Right kidney (tissue), 1 donor: ENCODE results near the gene HDAC4.

ENCODE experiments used
- DNase-seq: peaks from one replicate; pipeline ENCODE4 v3.0.0-alpha.2; 2016

Gene HDAC4

DNA sequence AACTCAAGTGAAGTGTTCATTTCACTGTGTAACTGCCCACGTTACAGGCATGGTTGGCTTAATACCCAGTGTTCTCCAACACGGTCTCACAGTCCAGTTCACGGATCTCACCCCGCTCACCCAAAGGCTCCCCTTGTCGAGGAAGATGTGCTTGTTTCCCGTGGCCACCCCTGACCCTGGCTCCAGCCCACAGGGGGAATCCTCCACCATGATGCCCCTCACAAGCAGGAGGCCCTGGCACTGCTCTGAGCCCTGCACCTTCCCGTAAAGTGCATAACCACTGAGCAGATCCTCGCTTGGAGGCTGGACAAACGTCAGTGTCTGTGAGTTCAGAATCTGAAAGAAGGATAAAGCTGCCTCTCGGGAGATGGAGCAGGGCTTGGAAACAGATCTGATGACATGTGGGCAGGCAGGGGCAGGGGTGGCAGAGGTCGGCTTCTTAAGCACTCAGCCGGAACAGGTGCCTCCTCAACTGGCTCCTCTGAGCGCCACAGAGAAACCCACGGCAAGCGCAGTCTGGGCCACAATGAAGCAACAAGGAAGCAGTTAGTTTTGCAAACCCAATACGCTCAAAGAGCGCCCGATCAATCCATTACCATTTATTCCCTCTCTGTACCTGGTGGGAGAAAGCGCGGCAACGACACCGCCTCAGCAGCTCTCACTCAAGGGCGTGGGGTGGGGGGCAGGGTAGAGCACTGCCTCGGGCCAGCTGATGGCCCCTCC, 17.6 kb downstream of the HDAC4 start:
- DNase-seq: no peak

DNA sequence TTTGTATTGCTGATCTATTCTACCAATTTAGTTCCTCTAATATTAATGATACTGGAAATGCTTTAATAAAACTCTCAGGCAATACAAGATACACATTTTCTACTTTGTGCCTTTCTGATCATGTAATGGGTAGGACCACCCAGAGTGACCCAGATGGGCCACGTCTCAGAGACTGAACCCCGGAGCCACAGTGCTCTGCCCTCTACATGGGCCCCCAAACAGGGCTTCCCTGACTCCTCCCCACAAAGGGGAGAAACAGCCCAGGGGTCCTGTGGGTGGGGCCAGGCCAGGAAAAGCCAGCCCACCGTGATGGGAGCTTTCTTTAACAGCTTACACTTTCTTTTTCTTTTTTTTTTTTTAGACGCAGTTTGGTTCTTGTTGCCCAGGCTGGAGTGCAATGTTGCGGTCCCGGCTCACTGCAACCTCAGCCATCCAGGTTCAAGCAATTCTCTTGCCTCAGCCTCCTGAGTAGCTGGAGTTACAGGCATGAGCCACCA, 18.4 kb downstream of the HDAC4 start:
- no peak for DNase-seq

DNA sequence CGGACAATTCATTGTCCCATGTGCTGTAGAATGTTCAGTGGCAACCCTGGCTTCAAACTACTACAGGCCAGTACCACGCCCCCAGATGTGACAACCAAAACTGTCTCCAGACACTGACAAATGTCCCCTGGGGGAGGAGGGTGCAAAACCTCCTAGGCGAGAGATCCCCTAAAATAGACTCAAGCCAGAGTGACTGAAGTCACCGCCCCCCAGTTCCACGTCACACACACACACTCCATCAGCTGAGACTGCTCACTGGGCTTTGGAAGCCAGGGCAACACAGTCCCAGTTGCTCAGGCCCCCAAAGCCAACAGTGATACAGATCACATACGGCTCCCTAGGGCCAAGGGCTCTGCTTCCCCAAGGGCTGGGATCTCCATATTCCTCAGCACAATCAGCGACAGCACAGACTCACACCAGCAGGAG, 19.1 kb downstream of the HDAC4 start:
- no peak for DNase-seq

DNA sequence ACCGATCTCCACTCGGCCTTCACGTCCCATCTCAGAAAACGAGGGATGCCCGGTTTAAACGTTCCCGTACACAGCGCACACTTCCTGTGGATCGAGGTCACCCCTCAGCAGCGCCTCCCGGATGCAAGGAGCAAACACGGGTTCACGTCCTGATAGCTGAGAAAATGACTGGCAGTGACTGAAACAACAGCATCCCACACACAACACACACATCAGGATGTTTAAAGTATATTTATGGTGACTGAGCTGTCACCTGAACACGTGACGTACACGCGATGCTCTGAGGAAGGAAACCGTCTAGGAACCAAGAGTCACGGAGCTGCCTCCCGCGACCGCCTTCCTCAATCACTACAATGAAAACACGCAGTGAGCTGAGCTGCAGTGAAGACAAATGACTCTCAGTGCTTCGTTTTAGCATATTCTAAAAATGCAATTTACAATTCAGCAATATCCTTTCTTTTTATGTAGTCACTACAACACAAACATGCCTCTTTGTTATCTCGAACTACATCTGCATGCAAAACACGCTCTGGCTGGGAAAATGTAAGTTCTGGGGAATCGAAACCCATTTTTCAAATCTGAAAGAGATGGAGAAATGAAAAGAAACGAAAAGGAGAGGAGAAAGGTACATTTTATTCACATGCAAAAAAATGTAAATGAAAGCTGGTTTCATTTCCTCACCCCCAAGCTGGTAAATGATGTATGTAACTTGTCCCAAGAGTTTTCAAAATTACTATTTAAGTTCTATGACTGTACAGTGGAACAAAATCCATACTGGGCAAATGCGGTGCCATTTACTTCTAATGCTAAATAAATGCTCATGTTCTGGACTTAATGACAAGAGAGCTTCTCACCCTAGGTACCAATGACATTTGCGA, 19.8 kb downstream of the HDAC4 start:
- no peak for DNase-seq

GRCh38 chr2:239379641-239380170, 21.1 kb downstream of the HDAC4 start:
- DNase-seq: no peak

- DNase-seq: no peak
Observed at GRCh38 chr2:239378918-239379640, 21.7 kb downstream of the HDAC4 start.

DNA sequence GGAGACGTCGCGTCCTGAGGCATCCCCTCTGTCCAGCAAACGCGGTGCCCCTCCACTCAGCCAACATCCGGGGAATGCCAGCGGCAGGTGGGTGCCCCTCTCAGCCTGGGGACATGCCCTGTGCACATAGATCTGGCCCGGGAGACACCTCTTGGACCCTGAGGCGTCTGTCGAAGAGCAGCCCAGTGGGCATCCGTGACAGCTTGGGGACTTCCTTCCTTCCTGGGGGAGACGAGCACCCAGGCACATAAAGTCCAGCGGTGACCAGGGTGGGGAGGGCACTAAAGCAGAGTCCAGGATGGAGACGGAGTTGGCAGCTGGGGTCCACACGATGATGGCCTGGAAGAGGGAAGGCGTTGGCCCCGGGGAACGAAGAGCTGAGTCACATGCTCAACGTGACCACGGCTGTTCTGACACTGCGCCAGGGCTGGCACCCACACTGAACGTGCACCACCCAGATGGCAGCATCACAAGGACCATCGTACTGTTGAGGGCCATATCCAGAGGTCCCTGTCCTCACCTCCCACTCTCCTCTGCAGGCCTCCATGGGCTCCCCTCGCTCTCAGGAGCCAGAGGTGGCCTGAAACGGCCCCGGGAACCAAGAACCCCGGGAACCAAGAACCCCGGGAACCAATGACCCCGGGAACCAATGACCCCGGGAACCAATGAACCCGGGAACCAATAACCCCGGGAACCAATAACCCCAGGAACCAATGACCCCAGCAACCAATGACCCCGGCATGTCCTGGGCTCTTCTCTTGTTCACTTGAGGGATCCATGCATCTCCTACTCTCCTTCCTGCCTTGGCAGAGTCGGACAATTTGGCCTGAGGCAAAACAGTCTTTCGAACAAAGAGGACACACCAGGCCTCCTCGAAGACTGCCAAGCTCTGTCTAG, 22.6 kb downstream of the HDAC4 start:
- no peak for DNase-seq

DNA sequence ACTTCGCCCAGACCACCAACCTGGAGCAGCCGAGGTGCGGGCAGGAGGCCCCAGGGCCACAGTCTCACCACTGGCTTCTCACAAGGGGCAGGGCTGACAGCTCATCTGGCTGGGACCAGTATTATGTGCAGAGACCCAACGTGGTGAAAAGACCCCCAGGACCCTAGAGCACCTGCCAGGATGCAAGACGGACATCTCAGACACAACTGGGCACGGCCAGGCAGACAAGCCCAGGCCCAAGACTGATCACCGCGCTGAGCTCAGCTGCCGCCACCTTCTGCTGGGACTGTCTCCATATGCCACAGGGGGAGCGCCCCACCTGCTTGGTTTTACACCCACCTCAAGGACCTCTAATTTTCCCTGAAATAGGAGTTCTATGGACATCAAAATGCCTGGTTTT, 23.2 kb downstream of the HDAC4 start:
- DNase-seq: no peak

DNA sequence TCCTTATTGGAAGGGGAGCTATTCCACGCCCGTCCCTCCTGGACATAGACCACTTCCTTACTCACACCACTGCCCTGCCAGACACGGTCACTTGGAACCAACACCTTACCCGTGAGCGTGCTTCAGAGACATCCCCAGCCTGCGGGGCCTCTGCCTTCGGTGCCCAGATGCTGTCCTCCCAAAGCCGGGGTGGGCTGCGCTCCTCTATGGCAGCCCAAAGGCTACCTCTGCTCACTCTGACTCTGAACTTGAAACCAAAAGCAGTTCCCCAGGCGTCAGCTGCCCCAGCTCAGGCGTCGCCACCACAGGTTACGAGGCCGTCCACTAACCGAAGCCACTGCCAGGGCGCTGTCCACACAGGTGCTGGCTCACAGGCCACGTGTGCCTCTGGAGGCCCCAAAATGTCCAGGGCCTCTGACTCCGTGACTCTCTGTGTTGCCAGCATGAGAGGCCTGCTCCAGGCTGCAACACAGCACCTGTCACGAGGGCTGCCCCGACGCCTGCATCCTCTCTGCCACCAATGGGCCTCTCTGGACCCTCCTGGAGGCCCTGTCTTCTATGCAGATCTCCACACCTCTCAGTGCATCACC, 23.8 kb downstream of the HDAC4 start:
- no peak for DNase-seq

- DNase-seq: no peak
Observed at GRCh38 chr2:239376351-239376750, 24.5 kb downstream of the HDAC4 start.

GRCh38 chr2:239375278-239376061, 25.4 kb downstream of the HDAC4 start:
- DNase-seq: no peak

DNA sequence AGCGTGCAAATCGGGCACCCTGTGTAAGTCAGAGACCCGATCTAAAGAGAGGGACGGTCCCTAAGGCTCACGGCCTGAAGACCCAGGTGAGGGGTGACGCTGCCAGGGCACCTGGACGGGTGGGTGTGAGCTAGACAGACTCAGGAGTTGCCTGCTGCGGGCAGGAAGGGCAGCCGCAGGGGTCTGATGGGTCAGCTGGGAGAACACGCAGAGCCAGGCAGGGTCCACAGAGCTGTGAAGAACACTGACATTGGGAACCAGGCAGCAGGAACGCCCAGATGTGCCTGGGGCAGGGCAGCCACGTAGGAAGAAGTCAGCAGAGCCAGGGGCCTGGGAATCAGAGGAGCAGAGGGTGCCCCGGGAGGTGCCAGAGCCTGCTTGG, 25.9 kb downstream of the HDAC4 start:
- DNase-seq: no peak

DNA sequence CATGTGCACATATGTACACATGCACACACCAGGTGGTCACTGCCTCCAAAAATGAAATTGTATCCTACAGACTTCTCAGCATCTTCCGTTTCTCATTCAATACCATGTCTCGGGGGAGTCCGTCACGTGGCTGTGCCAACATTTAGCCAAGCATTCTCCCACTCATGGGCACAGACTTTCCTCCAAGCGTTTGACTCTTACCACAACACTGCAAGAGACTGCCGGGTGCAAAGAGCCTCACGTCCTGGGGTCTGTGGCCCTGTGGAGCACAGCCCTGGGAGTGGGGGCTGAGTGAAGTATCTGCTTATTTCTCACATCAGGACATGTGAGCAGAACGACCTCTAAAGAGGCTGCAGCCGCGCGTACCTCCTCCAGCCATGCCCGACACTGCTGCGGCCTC, 28.0 kb downstream of the HDAC4 start:
- no peak for DNase-seq

DNA sequence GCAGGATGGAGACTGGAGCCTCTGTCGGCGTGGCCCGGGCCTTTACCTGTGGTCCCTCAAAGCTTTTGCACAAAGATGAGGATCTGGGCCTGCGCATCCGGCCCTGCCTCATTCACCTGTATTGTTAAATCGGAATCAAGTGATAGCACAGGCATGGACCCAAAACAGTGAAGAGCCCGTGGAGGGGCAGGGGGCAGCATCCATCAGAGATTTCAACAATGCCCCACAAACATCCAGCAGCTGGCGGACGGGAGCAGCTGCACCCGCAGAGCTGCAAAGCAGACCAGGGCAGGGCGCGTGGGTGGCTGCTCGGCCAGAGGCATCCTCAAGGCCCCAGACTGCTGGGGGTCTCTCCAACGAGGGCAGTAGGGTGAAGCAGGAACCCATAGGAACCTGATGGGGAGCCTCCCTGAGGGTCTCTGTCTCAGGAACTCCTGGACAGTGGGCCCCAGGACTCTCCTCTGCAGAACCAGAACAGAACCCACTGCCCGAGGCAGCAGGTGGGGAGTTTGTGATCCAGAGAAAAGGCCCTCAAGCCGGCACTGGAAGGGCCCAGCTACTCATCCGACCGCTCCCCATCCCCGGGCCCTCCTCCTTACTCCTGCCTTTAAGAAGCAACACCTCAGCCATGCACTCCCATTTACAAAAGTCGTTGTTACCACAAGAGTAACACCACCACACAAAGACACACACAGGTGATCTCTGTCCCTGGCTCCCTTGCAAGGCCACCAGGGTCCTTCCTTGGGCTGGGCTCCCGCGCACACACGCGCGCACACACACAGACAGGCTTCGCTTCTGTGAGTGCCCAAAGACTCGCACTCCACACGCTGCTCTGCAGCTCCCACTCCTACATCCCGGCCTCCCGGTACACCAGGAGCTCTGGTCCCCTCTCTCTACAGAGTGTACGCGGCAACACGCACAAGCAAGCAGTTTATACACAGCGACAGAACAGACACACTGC, 28.8 kb downstream of the HDAC4 start:
- DNase-seq: no peak

DNA sequence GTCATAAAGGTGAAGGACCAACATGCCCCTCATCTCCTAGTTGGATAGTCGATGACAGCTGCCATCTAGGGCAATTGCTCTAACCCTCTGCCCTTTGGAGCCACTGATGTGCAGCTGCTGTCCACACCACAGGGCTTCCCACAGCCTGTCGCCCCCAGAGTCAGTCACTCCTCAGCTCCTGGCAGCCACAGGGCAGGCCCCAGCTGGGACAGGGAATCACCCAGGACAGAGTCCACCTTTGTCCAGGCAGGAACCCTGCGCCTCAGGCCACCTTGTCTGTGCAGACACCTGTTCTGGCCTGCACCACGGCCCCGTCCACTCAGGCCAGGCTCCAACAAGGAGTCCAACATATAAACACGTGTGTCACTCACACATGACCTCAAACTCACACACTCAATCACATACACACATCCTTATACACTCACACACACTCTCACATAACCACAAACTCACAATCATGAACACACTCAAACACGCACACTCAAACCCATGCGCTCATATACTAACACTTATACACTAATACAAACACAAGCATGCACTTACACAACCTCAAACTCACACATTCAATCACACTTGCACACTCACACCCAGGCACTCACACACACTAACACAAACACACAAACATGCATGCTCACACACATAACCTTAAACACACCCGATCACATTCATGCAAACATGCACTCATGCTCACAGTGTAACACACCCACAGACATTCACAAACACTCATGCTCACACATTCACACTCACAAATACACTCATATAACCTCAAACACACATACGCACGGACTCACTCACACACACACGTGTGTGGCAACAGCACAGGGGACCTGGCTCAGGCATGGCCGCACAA, 29.7 kb downstream of the HDAC4 start:
- DNase-seq: no peak

DNA sequence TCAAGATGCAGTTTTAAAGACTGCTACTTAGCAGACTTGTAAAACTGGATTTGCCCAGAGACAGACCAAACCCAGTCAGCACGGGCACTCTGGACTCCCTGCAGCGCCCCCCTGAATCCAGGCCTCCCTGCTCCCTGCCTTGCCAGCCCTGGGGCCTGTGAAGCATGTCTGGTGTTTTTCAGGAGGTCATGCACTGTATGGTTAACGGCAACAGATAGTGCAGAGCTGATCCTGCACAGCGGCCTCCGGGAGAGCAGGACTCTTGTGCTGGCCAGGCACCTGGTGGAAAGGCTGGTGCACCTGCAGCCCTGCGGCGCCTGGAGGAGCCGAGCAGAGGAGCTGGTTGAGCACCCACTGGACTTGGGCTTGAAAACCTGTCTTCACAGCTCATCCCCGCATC, 30.4 kb downstream of the HDAC4 start:
- DNase-seq: no peak

GRCh38 chr2:239369631-239370161, 31.1 kb downstream of the HDAC4 start:
- DNase-seq: no peak
